Right lobe of liver (tissue), 6 donors: ENCODE results near the gene UBQLNL. TPM values are rescaled to one million over a fixed set of nuclear protein-coding genes. Genes with fewer than 3 reads are reported as not detected.

Experiments
- ATAC-seq, 4 donors: fragments of 200-7000 bp; cut with Tn5 transposase; one replicate each; pipeline ENCODE4 v1.9.1; 2020; ENCODE audit warnings: mild to moderate bottlenecking in 4 of 4, moderate library complexity in 4 of 4
- DNase-seq, 3 donors: peaks; one replicate each; pipeline ENCODE4 v3.0.0-alpha.2; 2020
- H3K27ac ChIP-seq, 3 donors: fragments of 200-600 bp; one replicate each; pipeline ENCODE4 v1.8.0; 2022
- H3K27me3 ChIP-seq, 2 donors: fragments of 200-600 bp; one replicate each; pipeline ENCODE4 v1.8.0; 2022
- H3K36me3 ChIP-seq, 4 donors: fragments of 200-600 bp; sonication (generic) in 1 of 4; one replicate each; pipeline versions ENCODE4 v1.5.1 to v1.8.0; 2017 to 2022; ENCODE audit warnings: control low read depth in 1 of 4
- H3K4me1 ChIP-seq, 4 donors: fragments of 200-600 bp; sonication (generic) in 1 of 4; one replicate each; pipeline versions ENCODE4 v1.5.1 to v1.8.0; 2017 to 2022; ENCODE audit warnings: control low read depth in 1 of 4
- H3K4me3 ChIP-seq, 3 donors: fragments of 200-600 bp; one replicate each; pipeline ENCODE4 v1.8.0; 2022
- H3K9me3 ChIP-seq, 4 donors: fragments of 200-600 bp; sonication (generic) in 1 of 4; one replicate each; pipeline versions ENCODE4 v1.5.1 to v1.8.0; 2017 to 2022; ENCODE audit warnings: control low read depth in 1 of 4
- POLR2A ChIP-seq: fragments of 450-650 bp; IDR thresholded peaks from one replicate; pipeline ENCODE4 v1.6.1; 2017; ENCODE audit warnings: antibody characterized with exemption, mild to moderate bottlenecking
- WGBS: methylation state at CpG from one replicate; pipeline ENCODE4 v1.1.6; 2018; ENCODE audit warnings: low coverage, low lambda C conversion rate; ENCODE audit not compliant: insufficient coverage; ENCODE audit errors: missing lambda C conversion rate; 5-methylcytosine and 5-hydroxymethylcytosine counted together
- intact Hi-C, 2 donors: fragments of 100-400 bp; cut with DNase I; formaldehyde crosslinking; loops; one replicate each; pipeline versions ENCODE4 v1.11.2 to v1.14.1; 2022
- total RNA-seq, 6 experiments: library from RNA; depleted of rRNA in 2 of 6; stranded (reverse); fragments of >200 nt in 2 of 6; fragmentation: NEBNext Ultra II Directional in 3 of 6; extraction: Animal tissue kit (Norgen Biotek cat#: 25700) in 3 of 6; gene quantifications; one replicate each; pipeline versions ENCODE4 v1.1.0 to v1.2.4, GENCODE V29; 2016 to 2023
- TF ChIP-seq, protein P1 (sequence below), 4 donors: fragments of 200-600 bp in 3 of 4; fragments of 450-650 bp in 1 of 4; IDR thresholded peaks; one replicate each; pipeline versions ENCODE4 v1.5.1 to v1.8.0; 2016 to 2022; ENCODE audit warnings: antibody characterized with exemption in 4 of 4, mild to moderate bottlenecking in 2 of 4
- donor health status: DM: no; HTN: yes; CAD: no.
- donor health status: DM: no; HTN: no; CAD: no.
- donor health status: DM: no; HTN: no; CAD: no.
- donor health status: DM: no; HTN: yes; CAD: no.
- donor health status: DM: no; HTN: yes; CAD: no.

Gene UBQLNL
- total RNA-seq, 6 experiments from 2014 or later: 0.11 to 0.32 (median 0.21) TPM; not detected in 2

DNA sequence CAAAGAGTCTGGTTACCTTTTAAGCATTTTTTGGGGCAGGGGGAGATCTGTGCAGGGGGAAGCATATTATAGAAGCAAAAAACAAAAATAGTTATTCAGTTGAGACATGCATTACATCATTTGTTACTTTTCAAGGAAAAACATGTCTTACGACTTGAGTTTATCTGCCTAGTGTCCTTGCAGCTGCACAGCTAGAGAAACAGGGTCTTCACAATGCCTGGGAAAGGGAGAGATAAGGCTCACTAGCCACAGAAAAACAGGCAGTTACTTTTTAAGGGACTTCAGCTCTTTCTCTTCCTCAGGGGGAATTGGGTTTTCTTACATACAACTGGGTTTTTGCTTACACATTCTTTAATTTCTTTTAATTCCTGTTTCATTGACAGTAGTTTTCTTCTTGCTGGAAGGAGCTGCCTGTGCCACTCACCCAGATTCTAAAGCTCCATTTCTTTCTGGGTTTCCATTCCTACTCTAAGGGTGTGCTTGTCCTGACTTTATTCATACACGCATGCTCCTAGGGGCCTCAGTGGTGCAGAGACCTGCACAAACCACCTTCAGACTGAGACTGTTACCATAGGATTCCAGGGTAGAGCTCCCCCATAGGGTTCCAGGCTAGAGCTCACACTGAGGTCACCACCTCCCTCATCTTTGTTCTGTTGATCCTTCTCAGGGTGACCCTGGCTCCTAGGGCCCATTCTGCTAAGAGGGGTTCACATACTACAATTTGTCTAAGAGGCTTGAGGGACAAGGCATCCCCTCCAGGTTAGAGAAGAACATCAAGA lies 14.7 kb upstream of the UBQLNL start:
- no peaks in the 10 kb centered on the region for H3K36me3 ChIP-seq
- H3K4me1 ChIP-seq: no peaks in the 10 kb centered on the region
- ATAC-seq (no peak), DNase-seq (no peak)
- intact Hi-C loops: no loop called here
- H3K27me3 ChIP-seq: no peaks in the 10 kb centered on the region
- H3K27ac ChIP-seq: no peak overlapping the region
- no peak for TF ChIP-seq POLR2A
- TF ChIP-seq, protein P1, sequence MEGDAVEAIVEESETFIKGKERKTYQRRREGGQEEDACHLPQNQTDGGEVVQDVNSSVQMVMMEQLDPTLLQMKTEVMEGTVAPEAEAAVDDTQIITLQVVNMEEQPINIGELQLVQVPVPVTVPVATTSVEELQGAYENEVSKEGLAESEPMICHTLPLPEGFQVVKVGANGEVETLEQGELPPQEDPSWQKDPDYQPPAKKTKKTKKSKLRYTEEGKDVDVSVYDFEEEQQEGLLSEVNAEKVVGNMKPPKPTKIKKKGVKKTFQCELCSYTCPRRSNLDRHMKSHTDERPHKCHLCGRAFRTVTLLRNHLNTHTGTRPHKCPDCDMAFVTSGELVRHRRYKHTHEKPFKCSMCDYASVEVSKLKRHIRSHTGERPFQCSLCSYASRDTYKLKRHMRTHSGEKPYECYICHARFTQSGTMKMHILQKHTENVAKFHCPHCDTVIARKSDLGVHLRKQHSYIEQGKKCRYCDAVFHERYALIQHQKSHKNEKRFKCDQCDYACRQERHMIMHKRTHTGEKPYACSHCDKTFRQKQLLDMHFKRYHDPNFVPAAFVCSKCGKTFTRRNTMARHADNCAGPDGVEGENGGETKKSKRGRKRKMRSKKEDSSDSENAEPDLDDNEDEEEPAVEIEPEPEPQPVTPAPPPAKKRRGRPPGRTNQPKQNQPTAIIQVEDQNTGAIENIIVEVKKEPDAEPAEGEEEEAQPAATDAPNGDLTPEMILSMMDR (IDR thresholded peaks at IDR 0.05): no peak
- no peaks in the 10 kb centered on the region for H3K9me3 ChIP-seq
- no peak overlapping the region for H3K4me3 ChIP-seq
- WGBS: 75% methylated on average over 2 of the region's 2 CpGs

GRCh38 chr11:5528495-5528894 lies 12.0 kb upstream of the UBQLNL start:
- no peak overlapping the region for H3K4me3 ChIP-seq
- intact Hi-C loops: no loop called here

DNA sequence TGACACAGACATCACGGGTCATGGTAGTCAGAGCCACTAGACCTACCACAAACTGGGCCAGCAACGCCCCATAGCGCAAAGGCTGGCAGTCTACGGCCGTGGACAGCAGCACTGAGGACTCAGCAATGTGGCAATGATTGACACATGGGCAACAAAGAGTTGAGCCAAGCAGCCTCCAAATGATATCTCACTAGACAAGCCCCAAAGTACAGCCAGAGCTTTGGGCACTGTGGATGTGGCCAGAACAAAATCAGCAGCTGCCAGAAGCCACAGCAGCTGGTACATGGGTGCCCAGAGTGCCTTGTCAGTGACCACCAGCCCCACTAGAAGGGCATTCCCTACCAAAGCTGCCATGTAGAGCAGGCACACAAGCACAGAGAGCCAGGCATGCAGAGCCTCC lies 11.2 kb upstream of the UBQLNL start:
- H3K36me3 ChIP-seq: no peaks in the 10 kb centered on the region
- no peak for TF ChIP-seq POLR2A
- TF ChIP-seq, protein P1 (IDR thresholded peaks at IDR 0.05): no peak
- intact Hi-C loops: no loop called here
- no peak for ATAC-seq
- no peak overlapping the region for H3K27ac ChIP-seq
- no peak overlapping the region for H3K4me3 ChIP-seq
- DNase-seq: no peak
- no peaks in the 10 kb centered on the region for H3K4me1 ChIP-seq
- H3K9me3 ChIP-seq: no peaks in the 10 kb centered on the region
- H3K27me3 ChIP-seq: no peaks in the 10 kb centered on the region
- no CpG with 5 or more reads among the region's 5 CpGs for WGBS

More at GRCh38 chr11:5528495-5528894, 12.0 kb upstream of the UBQLNL start:
- Histone ChIP-seq H3K27me3 (no peaks in the 10 kb centered on the region), H3K9me3 (no peaks in the 10 kb centered on the region), H3K36me3 (no peaks in the 10 kb centered on the region), H3K4me1 (no peaks in the 10 kb centered on the region), H3K27ac (no peak overlapping the region)
- no peak for TF ChIP-seq POLR2A
- TF ChIP-seq, protein P1 (IDR thresholded peaks at IDR 0.05): no peak
- ATAC-seq (no peak), DNase-seq (no peak)
- 26% methylated on average over 1 of the region's 1 CpG for WGBS

GRCh38 chr11:5524756-5525155 lies 8.3 kb upstream of the UBQLNL start:
- WGBS: 60% methylated on average over 3 of the region's 3 CpGs
- Histone ChIP-seq H3K4me3 (no peak overlapping the region), H3K36me3 (no peaks in the 10 kb centered on the region), H3K9me3 (no peaks in the 10 kb centered on the region), H3K27ac (no peak overlapping the region), H3K27me3 (no peaks in the 10 kb centered on the region), H3K4me1 (no peaks in the 10 kb centered on the region)
- TF ChIP-seq POLR2A: no peak
- TF ChIP-seq, protein P1 (IDR thresholded peaks at IDR 0.05): no peak
- ATAC-seq: no peak
- DNase-seq: no peak
- intact Hi-C loops: no loop called here
